SK-N-SH treated with all-trans-retinoic acid at 6 μM for 48 hours (cell line): ENCODE data around the gene FOXP4.

ENCODE experiments used
- ATAC-seq: fragments of 200-7000 bp; cut with Tn5 transposase; 3 replicates; pipeline ENCODE4 v1.9.1; 2020; ENCODE audit warnings: mild to moderate bottlenecking, moderate library complexity
- CSDC2 ChIP-seq: fragments of 250-450 bp; sonication (Bioruptor Pico); IDR thresholded peaks from 2 replicates; pipeline ENCODE4 v1.5.0; 2020; ENCODE audit warnings: mild to moderate bottlenecking, moderate library complexity
- ESRRG ChIP-seq: fragments of 250-450 bp; sonication (Bioruptor Pico); IDR thresholded peaks from 2 replicates; pipeline ENCODE4 v1.6.1; 2021; ENCODE audit warnings: mild to moderate bottlenecking
- ISL1 ChIP-seq: fragments of 250-450 bp; sonication (Bioruptor Pico); IDR thresholded peaks from 2 replicates; pipeline ENCODE4 v2.1.2; 2022; ENCODE audit warnings: mild to moderate bottlenecking, moderate library complexity
- PPARA ChIP-seq: fragments of 250-450 bp; sonication (Bioruptor Pico); IDR thresholded peaks from 2 replicates; pipeline ENCODE4 v1.5.0; 2020; ENCODE audit warnings: mild to moderate bottlenecking, borderline replicate concordance
- RARB ChIP-seq: fragments of 250-450 bp; sonication (Bioruptor Pico); IDR thresholded peaks from 2 replicates; pipeline ENCODE4 v1.8.0; 2021; ENCODE audit warnings: mild to moderate bottlenecking, moderate library complexity
- SNAI2 ChIP-seq: fragments of 250-450 bp; sonication (Bioruptor Pico); IDR thresholded peaks from 2 replicates; pipeline ENCODE4 v1.5.0; 2020; ENCODE audit warnings: mild to moderate bottlenecking, moderate library complexity
- TCF4 ChIP-seq: fragments of 250-450 bp; sonication (Bioruptor Pico); IDR thresholded peaks from 2 replicates; pipeline ENCODE4 v1.8.0; 2021; ENCODE audit warnings: mild to moderate bottlenecking, moderate library complexity, borderline replicate concordance
- TOX ChIP-seq: fragments of 250-450 bp; sonication (Bioruptor Pico); IDR thresholded peaks from 2 replicates; pipeline ENCODE4 v1.8.0; 2021; ENCODE audit warnings: mild to moderate bottlenecking, moderate library complexity, borderline replicate concordance
- ZC3H10 ChIP-seq: fragments of 250-450 bp; sonication (Bioruptor Pico); IDR thresholded peaks from 2 replicates; pipeline ENCODE4 v1.5.1; 2021; ENCODE audit warnings: mild to moderate bottlenecking, moderate library complexity
- ZFP3 ChIP-seq: fragments of 250-450 bp; sonication (Bioruptor Pico); IDR thresholded peaks from 2 replicates; pipeline ENCODE4 v1.5.0; 2020; ENCODE audit warnings: mild to moderate bottlenecking, moderate library complexity
- ZNF565 ChIP-seq: fragments of 450-650 bp; formaldehyde crosslinking; conservative IDR thresholded peaks from 2 replicates; pipeline ENCODE4 v1.5.0; 2020; ENCODE audit warnings: low read depth, mild to moderate bottlenecking, moderate library complexity
- ZNF70 ChIP-seq: fragments of 450-650 bp; formaldehyde crosslinking; IDR thresholded peaks from 2 replicates; pipeline ENCODE4 v1.5.0; 2020; ENCODE audit warnings: mild to moderate bottlenecking, moderate library complexity
- ZNF8 ChIP-seq: fragments of 450-650 bp; formaldehyde crosslinking; IDR thresholded peaks from 2 replicates; pipeline ENCODE4 v1.5.0; 2020; ENCODE audit warnings: mild to moderate bottlenecking, moderate library complexity
- TF ChIP-seq, protein P1 (sequence below): fragments of 250-450 bp; sonication (Bioruptor Pico); IDR thresholded peaks from 2 replicates; pipeline ENCODE4 v1.5.1; 2021; ENCODE audit warnings: mild to moderate bottlenecking, moderate library complexity
- TF ChIP-seq, protein P2 (sequence below): fragments of 250-450 bp; sonication (Bioruptor Pico); IDR thresholded peaks from 2 replicates; pipeline ENCODE4 v1.8.0; 2021; ENCODE audit warnings: low read depth, mild to moderate bottlenecking, moderate library complexity, borderline replicate concordance
- TF ChIP-seq, protein P3 (sequence below): fragments of 250-450 bp; sonication (Bioruptor Pico); IDR thresholded peaks from 2 replicates; pipeline ENCODE4 v1.5.1; 2020; ENCODE audit warnings: low read depth, mild to moderate bottlenecking, moderate library complexity
- TF ChIP-seq, protein P4 (sequence below): fragments of 250-450 bp; sonication (Bioruptor Pico); IDR thresholded peaks from 2 replicates; pipeline ENCODE4 v1.5.0; 2020; ENCODE audit warnings: mild to moderate bottlenecking, moderate library complexity
- TF ChIP-seq, protein P5 (sequence below): fragments of 250-450 bp; sonication (Bioruptor Pico); IDR thresholded peaks from 2 replicates; pipeline ENCODE4 v1.8.0; 2020; ENCODE audit warnings: mild to moderate bottlenecking, moderate library complexity, borderline replicate concordance

FOXP4 gene

DNA sequence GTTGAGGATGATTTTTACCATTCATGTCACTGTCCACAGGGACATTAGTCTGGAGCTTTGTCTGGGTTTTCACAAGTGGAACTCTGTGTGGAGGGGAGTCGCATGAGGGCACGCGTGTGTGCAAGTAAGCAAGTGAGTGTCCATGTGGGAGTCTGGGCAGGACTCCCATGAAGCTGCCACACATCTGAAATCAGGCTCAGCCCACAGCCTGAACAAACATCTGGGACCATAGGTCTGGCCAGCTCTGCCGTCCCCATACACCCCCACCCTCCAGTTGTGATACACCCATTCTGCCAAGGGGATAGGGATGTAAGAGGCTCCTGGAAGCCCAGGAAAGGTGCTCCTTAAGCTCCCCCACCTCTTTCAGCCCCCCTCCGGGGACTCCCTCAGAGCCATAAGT is 17.1 kb upstream of the FOXP4 start:
- TF ChIP-seq, protein P1, sequence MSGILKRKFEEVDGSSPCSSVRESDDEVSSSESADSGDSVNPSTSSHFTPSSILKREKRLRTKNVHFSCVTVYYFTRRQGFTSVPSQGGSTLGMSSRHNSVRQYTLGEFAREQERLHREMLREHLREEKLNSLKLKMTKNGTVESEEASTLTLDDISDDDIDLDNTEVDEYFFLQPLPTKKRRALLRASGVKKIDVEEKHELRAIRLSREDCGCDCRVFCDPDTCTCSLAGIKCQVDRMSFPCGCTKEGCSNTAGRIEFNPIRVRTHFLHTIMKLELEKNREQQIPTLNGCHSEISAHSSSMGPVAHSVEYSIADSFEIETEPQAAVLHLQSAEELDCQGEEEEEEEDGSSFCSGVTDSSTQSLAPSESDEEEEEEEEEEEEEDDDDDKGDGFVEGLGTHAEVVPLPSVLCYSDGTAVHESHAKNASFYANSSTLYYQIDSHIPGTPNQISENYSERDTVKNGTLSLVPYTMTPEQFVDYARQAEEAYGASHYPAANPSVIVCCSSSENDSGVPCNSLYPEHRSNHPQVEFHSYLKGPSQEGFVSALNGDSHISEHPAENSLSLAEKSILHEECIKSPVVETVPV (CRISPR knock-in tag) = no peak
- TF ChIP-seq ZNF70 (CRISPR knock-in tag) (no peak), ZNF8 (no peak), CSDC2 (no peak), SNAI2 (CRISPR knock-in tag) (no peak), ZNF565 (CRISPR knock-in tag) (no peak), ESRRG (CRISPR knock-in tag) (no peak), ZC3H10 (CRISPR knock-in tag) (no peak)
- TF ChIP-seq, protein P2, sequence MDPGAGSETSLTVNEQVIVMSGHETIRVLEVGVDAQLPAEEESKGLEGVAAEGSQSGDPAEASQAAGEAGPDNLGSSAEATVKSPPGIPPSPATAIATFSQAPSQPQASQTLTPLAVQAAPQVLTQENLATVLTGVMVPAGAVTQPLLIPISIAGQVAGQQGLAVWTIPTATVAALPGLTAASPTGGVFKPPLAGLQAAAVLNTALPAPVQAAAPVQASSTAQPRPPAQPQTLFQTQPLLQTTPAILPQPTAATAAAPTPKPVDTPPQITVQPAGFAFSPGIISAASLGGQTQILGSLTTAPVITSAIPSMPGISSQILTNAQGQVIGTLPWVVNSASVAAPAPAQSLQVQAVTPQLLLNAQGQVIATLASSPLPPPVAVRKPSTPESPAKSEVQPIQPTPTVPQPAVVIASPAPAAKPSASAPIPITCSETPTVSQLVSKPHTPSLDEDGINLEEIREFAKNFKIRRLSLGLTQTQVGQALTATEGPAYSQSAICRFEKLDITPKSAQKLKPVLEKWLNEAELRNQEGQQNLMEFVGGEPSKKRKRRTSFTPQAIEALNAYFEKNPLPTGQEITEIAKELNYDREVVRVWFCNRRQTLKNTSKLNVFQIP (CRISPR knock-in tag) = no peak
- TF ChIP-seq, protein P3, sequence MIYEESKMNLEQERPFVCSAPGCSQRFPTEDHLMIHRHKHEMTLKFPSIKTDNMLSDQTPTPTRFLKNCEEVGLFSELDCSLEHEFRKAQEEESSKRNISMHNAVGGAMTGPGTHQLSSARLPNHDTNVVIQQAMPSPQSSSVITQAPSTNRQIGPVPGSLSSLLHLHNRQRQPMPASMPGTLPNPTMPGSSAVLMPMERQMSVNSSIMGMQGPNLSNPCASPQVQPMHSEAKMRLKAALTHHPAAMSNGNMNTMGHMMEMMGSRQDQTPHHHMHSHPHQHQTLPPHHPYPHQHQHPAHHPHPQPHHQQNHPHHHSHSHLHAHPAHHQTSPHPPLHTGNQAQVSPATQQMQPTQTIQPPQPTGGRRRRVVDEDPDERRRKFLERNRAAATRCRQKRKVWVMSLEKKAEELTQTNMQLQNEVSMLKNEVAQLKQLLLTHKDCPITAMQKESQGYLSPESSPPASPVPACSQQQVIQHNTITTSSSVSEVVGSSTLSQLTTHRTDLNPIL = no peak
- ATAC-seq = no peak

DNA sequence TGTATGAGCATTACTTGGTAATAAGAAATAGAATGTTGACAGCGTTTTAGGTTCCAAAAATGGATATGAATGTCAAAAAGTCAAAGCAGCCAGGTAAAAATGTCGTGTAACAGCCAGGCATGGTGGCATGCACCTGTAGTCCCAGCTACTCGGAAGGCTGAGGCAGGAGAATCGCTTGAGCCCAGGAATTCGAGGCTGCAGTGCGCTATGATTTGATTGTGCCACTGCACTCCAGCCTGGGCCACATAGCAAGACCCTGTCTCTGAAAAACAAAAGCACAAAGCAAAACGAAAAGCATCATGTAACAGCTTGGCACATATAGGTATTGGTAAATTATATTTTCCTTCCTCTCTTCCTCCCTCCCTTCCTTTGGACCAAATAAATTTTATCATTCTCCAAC is 16.2 kb upstream of the FOXP4 start:
- no peak for TF ChIP-seq ESRRG (CRISPR knock-in tag)
- TF ChIP-seq, protein P3 = no peak
- TF ChIP-seq PPARA (CRISPR knock-in tag) = no peak
- no peak for TF ChIP-seq SNAI2 (CRISPR knock-in tag)
- TF ChIP-seq TCF4 = no peak
- TF ChIP-seq, protein P4, sequence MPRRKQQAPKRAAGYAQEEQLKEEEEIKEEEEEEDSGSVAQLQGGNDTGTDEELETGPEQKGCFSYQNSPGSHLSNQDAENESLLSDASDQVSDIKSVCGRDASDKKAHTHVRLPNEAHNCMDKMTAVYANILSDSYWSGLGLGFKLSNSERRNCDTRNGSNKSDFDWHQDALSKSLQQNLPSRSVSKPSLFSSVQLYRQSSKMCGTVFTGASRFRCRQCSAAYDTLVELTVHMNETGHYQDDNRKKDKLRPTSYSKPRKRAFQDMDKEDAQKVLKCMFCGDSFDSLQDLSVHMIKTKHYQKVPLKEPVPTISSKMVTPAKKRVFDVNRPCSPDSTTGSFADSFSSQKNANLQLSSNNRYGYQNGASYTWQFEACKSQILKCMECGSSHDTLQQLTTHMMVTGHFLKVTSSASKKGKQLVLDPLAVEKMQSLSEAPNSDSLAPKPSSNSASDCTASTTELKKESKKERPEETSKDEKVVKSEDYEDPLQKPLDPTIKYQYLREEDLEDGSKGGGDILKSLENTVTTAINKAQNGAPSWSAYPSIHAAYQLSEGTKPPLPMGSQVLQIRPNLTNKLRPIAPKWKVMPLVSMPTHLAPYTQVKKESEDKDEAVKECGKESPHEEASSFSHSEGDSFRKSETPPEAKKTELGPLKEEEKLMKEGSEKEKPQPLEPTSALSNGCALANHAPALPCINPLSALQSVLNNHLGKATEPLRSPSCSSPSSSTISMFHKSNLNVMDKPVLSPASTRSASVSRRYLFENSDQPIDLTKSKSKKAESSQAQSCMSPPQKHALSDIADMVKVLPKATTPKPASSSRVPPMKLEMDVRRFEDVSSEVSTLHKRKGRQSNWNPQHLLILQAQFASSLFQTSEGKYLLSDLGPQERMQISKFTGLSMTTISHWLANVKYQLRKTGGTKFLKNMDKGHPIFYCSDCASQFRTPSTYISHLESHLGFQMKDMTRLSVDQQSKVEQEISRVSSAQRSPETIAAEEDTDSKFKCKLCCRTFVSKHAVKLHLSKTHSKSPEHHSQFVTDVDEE (CRISPR knock-in tag) = no peak
- TF ChIP-seq, protein P1 (CRISPR knock-in tag) = no peak
- TF ChIP-seq CSDC2 = no peak
- no peak for TF ChIP-seq RARB (CRISPR knock-in tag)
- TF ChIP-seq TOX = no peak
- TF ChIP-seq ISL1 (CRISPR knock-in tag) = no peak
- TF ChIP-seq ZNF565 (CRISPR knock-in tag) = no peak
- TF ChIP-seq ZFP3 (CRISPR knock-in tag) = no peak
- ATAC-seq = no peak

DNA sequence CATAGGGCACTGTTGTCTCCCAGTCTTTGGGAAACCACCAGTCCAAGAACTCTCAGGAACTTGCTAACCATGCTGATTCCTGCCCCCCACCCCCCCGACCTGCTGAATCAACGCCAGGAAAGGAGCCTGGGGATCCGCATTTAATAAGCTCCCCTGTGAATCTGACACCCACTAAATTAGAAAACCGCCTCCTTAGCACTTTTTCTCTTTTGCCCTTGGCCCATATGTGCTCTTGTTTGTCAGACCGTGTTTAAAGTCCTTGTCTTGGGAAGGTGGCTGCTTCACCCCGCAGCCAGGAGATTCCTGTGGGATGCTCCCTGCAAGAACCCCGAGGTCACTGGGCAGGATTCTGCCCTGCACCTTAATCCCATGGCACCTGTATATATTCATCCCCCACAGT is 15.7 kb upstream of the FOXP4 start:
- no peak for ATAC-seq
- TF ChIP-seq TCF4 = no peak
- no peak for TF ChIP-seq ZFP3 (CRISPR knock-in tag)
- TF ChIP-seq, protein P4 (CRISPR knock-in tag) = no peak
- TF ChIP-seq, protein P2 (CRISPR knock-in tag) = no peak
- TF ChIP-seq, protein P1 (CRISPR knock-in tag) = no peak
- TF ChIP-seq, protein P5, sequence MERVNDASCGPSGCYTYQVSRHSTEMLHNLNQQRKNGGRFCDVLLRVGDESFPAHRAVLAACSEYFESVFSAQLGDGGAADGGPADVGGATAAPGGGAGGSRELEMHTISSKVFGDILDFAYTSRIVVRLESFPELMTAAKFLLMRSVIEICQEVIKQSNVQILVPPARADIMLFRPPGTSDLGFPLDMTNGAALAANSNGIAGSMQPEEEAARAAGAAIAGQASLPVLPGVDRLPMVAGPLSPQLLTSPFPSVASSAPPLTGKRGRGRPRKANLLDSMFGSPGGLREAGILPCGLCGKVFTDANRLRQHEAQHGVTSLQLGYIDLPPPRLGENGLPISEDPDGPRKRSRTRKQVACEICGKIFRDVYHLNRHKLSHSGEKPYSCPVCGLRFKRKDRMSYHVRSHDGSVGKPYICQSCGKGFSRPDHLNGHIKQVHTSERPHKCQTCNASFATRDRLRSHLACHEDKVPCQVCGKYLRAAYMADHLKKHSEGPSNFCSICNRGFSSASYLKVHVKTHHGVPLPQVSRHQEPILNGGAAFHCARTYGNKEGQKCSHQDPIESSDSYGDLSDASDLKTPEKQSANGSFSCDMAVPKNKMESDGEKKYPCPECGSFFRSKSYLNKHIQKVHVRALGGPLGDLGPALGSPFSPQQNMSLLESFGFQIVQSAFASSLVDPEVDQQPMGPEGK = no peak
- no peak for TF ChIP-seq ZC3H10 (CRISPR knock-in tag)
